Fibroblast of the aortic adventitia (primary cell): ENCODE measurements around the gene ST14. TPM values are rescaled to one million over a fixed set of nuclear protein-coding genes. Genes with fewer than 3 reads are reported as not detected.
A peak's percentile ranks its signal among the peaks of the same experiment; 100 is the strongest.

ENCODE experiments used
- DNase-seq: peaks from one replicate; pipeline ENCODE4 v3.0.0-alpha.2; 2010; ENCODE audit warnings: low read depth
- H3K4me3 ChIP-seq: 2 replicates; pipeline ENCODE4 v1.5.1; 2011; ENCODE audit warnings: low read depth, mild to moderate bottlenecking, control low read depth, low read length, moderate library complexity
- total RNA-seq: library from RNA; depleted of rRNA; stranded (reverse); fragments of >200 nt; gene quantifications from 2 replicates; pipeline ENCODE4 v1.2.3, GENCODE V29; 2012; ENCODE audit warnings: low replicate concordance
- TF ChIP-seq, protein P1 (sequence below): IDR thresholded peaks from 2 replicates; pipeline ENCODE4 v1.5.1; 2011; ENCODE audit warnings: mild to moderate bottlenecking, low read length, control low read depth, inconsistent platforms; ENCODE audit not compliant: insufficient read depth

Gene ST14
- total RNA-seq, 1 donor = 0.09 TPM

DNA sequence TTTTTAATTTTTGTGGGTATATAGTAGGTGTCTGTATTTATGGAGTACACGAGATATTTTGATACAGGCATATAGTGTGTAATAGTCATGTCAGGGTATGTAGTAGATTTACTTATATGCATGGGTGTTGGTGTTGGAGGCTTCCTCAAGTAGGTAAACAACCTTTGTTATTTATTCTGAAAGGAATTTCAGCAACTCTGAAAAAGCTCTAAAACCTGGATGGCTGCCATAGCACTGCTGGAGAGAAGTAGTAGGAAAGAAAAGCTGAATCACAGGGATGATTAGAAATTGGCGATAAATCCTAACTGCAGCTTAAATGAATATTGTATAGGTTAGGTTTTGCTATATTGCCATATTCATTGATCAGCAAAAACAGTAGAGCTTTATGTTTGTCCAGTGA, 44.4 kb upstream of the ST14 start:
- TF ChIP-seq, protein P1, sequence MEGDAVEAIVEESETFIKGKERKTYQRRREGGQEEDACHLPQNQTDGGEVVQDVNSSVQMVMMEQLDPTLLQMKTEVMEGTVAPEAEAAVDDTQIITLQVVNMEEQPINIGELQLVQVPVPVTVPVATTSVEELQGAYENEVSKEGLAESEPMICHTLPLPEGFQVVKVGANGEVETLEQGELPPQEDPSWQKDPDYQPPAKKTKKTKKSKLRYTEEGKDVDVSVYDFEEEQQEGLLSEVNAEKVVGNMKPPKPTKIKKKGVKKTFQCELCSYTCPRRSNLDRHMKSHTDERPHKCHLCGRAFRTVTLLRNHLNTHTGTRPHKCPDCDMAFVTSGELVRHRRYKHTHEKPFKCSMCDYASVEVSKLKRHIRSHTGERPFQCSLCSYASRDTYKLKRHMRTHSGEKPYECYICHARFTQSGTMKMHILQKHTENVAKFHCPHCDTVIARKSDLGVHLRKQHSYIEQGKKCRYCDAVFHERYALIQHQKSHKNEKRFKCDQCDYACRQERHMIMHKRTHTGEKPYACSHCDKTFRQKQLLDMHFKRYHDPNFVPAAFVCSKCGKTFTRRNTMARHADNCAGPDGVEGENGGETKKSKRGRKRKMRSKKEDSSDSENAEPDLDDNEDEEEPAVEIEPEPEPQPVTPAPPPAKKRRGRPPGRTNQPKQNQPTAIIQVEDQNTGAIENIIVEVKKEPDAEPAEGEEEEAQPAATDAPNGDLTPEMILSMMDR = no peak
- DNase-seq = peak; percentile 72
- no peak overlapping the region for H3K4me3 ChIP-seq

DNA sequence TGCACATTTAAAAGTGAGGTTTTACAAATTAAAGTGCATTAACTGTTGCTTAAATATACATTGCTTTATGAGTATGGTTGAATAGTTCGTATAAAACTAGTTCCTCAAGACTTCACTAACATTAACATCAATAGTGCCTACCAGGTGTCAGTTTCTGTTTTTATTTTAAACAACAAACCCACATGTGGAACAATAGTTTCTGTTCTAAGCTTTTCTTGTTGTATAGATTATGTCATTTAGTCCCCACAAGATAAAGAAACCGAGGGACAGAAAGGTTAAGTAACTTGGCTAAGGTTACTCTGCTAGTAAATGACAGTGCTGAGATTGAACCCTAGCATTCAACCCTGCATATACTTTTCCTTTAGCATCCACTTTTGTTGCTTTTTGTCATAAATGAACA, 41.4 kb upstream of the ST14 start:
- H3K4me3 ChIP-seq = no peak overlapping the region
- TF ChIP-seq, protein P1 = no peak
- DNase-seq = no peak

DNA sequence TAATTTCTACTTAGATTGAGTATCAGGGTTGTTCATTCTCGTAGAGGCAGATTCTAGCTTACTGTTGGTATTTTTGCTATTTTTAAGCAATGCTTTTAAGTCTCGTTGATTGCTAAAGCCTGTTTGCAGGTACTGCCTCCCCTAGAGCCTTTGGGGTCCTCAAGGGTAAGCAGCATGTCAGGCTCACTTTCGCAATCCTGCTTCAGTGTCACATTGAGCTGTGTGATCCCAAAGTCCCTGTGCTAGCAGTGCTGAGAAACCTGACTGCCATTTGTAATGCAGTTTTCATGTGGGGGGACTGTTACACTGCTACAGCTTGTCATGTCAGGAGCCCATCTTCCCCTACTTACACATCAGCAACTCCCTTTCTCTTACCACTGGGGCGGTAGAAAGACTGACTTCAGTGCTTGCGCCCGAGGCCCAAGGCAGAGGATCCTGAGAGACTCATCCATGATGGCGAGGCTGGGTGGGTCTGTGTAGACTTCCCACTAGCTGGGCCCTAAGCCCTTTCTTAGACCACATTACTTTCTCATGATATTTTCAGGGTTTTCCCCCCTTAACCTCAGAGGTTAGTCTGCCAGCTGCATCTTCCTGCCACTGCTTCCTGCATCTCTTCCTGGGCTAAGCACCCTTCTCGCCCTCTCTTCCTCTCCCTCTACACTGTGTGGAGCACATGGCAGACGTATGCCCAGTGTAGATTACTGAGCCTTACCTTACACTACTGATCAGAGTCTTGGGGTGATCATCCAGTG, 40.8 kb upstream of the ST14 start:
- no peak overlapping the region for H3K4me3 ChIP-seq
- TF ChIP-seq, protein P1 = no peak
- DNase-seq = no peak

DNA sequence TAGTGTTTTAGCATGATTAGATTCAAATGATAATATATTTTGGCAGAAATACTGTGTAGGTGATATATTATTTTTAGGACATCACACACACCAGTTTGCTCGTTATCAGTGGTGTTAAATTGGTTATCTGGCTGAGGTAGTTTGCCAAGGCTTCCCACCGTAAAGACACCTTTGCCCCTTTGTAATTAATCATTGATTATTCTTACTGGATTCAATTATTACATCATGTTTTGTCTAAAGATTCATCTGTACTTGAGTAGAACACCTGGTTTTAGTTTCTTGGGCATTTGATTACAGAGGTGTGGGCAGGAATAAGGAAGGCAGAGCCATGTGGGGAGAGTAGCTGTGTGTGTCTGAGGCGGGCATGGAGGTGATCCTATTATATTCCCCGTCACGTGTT, 39.5 kb upstream of the ST14 start:
- TF ChIP-seq, protein P1 = no peak
- H3K4me3 ChIP-seq = no peak overlapping the region
- no peak for DNase-seq

DNA sequence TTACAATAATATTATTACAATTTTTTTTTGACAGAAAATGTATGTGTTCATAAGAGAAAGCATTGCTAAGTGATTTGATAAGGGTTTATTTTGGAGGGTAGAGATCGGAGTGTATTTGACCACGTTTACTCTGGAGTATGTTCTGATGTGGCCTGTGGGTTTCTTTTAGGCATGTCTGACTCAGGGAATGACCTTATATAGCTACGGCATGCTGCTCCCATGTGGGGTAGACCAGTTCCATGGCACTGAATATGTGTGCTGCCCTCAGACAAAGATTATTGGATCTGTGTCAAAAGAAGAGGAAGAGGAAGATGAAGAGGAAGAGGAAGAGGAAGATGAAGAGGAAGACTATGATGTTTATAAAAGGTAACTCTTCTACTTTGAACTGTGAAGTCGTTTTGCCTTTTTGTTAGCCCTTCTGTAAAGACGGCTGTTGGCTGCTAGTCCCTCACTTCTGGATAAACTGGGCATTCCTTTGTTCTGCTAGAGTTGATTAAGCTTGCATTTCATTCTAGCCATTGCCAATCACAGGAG, 38.1 kb upstream of the ST14 start:
- TF ChIP-seq, protein P1 = no peak
- peak; percentile 69 for DNase-seq
- H3K4me3 ChIP-seq = no peak overlapping the region

DNA sequence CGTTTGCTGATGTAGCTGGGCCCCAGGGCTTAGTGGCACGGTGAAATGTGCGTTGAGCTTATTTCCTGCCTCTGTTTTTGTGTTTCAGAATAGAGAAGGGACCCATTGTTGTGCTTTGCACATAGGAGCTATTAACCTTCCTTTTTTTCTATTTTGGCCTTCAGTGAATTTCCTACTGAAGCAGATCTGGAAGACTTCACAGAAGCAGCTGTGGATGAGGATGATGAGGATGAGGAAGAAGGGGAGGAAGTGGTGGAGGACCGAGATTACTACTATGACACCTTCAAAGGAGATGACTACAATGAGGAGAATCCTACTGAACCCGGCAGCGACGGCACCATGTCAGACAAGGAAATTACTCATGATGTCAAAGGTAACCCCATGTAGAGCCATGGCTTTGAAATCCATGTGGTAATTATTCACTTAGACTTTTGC, 37.4 kb upstream of the ST14 start:
- no peak overlapping the region for H3K4me3 ChIP-seq
- no peak for DNase-seq
- TF ChIP-seq, protein P1 = no peak
